PFSK-1 (cell line): ENCODE results near the gene CELSR1.

Experiments used
- FOXP2 ChIP-seq: optimal IDR thresholded peaks from 2 replicates; pipeline ENCODE3; 2011; ENCODE audit warnings: borderline replicate concordance, control low read depth, inconsistent platforms; ENCODE audit not compliant: insufficient read depth; ENCODE audit errors: extremely low read length, extremely low read depth
- POLR2AphosphoS5 ChIP-seq: IDR thresholded peaks from 2 replicates; pipeline ENCODE4 v1.6.1; 2012; ENCODE audit warnings: low read depth, mild to moderate bottlenecking, control low read depth, low read length, moderate library complexity
- SIN3A ChIP-seq: IDR thresholded peaks from 2 replicates; pipeline ENCODE4 v1.6.1; 2012; ENCODE audit warnings: mild to moderate bottlenecking, low read length, moderate library complexity, borderline replicate concordance; ENCODE audit not compliant: insufficient read depth
- TAF1 ChIP-seq: IDR thresholded peaks from 2 replicates; pipeline ENCODE4 v1.6.1; 2012; ENCODE audit warnings: low read length, control low read depth, borderline replicate concordance; ENCODE audit not compliant: insufficient read depth
- TF ChIP-seq, protein P1 (sequence below), 2 experiments: IDR thresholded peaks; 2 replicates each; pipeline versions ENCODE4 v1.6.1 to v1.8.0; 2011 to 2012; ENCODE audit warnings: low read depth in 2 of 2, low read length in 2 of 2, control low read depth in 1 of 2, inconsistent platforms in 1 of 2, mild to moderate bottlenecking in 1 of 2, moderate library complexity in 1 of 2; ENCODE audit not compliant: insufficient read depth in 1 of 2

DNA sequence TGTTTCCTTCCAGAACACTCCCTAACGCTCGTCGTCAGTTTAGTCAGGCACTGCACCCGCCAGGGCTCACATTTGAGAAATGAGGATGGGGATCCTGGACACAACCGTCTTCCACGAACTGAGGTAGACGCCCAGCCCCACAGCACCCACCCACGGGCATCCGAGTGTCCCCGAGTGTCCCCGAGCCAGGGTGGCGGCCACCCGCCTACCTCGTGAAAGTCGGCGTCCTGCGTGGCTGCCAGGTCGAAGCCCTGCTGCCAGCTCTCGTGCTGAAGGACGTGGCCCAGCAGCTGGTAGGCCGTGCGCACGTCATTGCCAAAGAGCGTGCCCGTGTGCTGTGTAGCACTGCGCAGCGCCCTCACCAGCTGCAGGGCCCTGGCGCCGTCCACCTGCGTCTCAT lies 148.3 kb downstream of the CELSR1 start:
- TF ChIP-seq SIN3A (no peak), POLR2AphosphoS5 (no peak), TAF1 (no peak), FOXP2 (no peak)
- TF ChIP-seq, protein P1, sequence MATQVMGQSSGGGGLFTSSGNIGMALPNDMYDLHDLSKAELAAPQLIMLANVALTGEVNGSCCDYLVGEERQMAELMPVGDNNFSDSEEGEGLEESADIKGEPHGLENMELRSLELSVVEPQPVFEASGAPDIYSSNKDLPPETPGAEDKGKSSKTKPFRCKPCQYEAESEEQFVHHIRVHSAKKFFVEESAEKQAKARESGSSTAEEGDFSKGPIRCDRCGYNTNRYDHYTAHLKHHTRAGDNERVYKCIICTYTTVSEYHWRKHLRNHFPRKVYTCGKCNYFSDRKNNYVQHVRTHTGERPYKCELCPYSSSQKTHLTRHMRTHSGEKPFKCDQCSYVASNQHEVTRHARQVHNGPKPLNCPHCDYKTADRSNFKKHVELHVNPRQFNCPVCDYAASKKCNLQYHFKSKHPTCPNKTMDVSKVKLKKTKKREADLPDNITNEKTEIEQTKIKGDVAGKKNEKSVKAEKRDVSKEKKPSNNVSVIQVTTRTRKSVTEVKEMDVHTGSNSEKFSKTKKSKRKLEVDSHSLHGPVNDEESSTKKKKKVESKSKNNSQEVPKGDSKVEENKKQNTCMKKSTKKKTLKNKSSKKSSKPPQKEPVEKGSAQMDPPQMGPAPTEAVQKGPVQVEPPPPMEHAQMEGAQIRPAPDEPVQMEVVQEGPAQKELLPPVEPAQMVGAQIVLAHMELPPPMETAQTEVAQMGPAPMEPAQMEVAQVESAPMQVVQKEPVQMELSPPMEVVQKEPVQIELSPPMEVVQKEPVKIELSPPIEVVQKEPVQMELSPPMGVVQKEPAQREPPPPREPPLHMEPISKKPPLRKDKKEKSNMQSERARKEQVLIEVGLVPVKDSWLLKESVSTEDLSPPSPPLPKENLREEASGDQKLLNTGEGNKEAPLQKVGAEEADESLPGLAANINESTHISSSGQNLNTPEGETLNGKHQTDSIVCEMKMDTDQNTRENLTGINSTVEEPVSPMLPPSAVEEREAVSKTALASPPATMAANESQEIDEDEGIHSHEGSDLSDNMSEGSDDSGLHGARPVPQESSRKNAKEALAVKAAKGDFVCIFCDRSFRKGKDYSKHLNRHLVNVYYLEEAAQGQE (IDR thresholded peaks at IDR 0.05; ENCODE audit: insufficient read depth in 1 of 2, low read depth in 2 of 2, low read length in 2 of 2): no peak
